Esophagus (tissue), 2 donors: Measurements from ENCODE around the gene CDKN2D. TPM values are rescaled to one million over a fixed set of nuclear protein-coding genes. Genes with fewer than 3 reads are reported as not detected.
"Not testable (repeated sequence)": the region's sequence is repeated elsewhere in the genome, so short reads cannot be mapped to it uniquely, and the experiment has no call there.

Source experiments
- H3K27ac ChIP-seq, 2 donors: one replicate each; pipeline ENCODE4 v1.5.1; 2013; ENCODE audit warnings: low read depth in 2 of 2, mild to moderate bottlenecking in 2 of 2, inconsistent platforms in 1 of 2, low read length in 1 of 2, moderate library complexity in 1 of 2
- H3K27me3 ChIP-seq, 2 donors: one replicate each; pipeline ENCODE4 v1.6.1; 2013; ENCODE audit warnings: low read length in 2 of 2, control low read depth in 1 of 2, mild to moderate bottlenecking in 1 of 2; ENCODE audit not compliant: insufficient read depth in 2 of 2, control insufficient read depth in 1 of 2
- H3K36me3 ChIP-seq, 2 donors: one replicate each; pipeline ENCODE4 v1.6.1; 2013; ENCODE audit warnings: low read length in 1 of 2; ENCODE audit not compliant: control insufficient read depth in 2 of 2, insufficient read depth in 2 of 2
- H3K4me1 ChIP-seq, 2 donors: one replicate each; pipeline ENCODE4 v1.6.1; 2013; ENCODE audit warnings: low read length in 1 of 2; ENCODE audit not compliant: control insufficient read depth in 2 of 2, insufficient read depth in 2 of 2
- H3K4me3 ChIP-seq, 2 donors: one replicate each; pipeline ENCODE4 v1.5.1; 2013; ENCODE audit warnings: low read length in 2 of 2, mild to moderate bottlenecking in 2 of 2, low read depth in 1 of 2, moderate library complexity in 1 of 2
- H3K9me3 ChIP-seq, 2 donors: one replicate each; pipeline ENCODE4 v1.6.1; 2013; ENCODE audit warnings: mild to moderate bottlenecking in 2 of 2, low read depth in 1 of 2, low read length in 1 of 2, moderate library complexity in 1 of 2; ENCODE audit not compliant: control insufficient read depth in 2 of 2, insufficient read depth in 1 of 2
- WGBS, 2 donors: extraction: QIAGEN DNeasy Blood & Tissue Kit; methylation state at CpG; one replicate each; pipeline ENCODE4 v1.1.7; 2013; 5-methylcytosine and 5-hydroxymethylcytosine counted together
- polyA plus RNA-seq, 2 donors: library from polyadenylated mRNA; stranded (reverse); fragments of 200-250 nt; gene quantifications; one replicate each; pipeline ENCODE4 v1.2.3, GENCODE V29; 2013
- donor health status: healthy with polysubstance abuse.
- donor health status: Bipolar disorder and iron deficiency.

Gene CDKN2D
- polyA plus RNA-seq, 2 donors = 4.6 to 11.7 TPM

- Histone ChIP-seq H3K27ac (no peak overlapping the region), H3K9me3 (no peaks in the 10 kb centered on the region), H3K27me3 (no peaks in the 10 kb centered on the region), H3K4me1 (no peaks in the 10 kb centered on the region), H3K36me3 (peaks cover 0 to 17% of the 10 kb centered on the region in 2 donors), H3K4me3 (no peak overlapping the region)
- 86 to 89% methylated on average over 13 of the region's 13 CpGs for WGBS, 2 donors
Observed at GRCh38 chr19:10582091-10582490, 13.3 kb upstream of the CDKN2D start.

GRCh38 chr19:10580979-10581631 is 12.3 kb upstream of the CDKN2D start:
- no peak overlapping the region for H3K27ac ChIP-seq
- H3K4me1 ChIP-seq = no peaks in the 10 kb centered on the region
- H3K4me3 ChIP-seq = no peak overlapping the region
- WGBS, 2 donors = 25 to 29% methylated on average over 31 of the region's 31 CpGs
- no peaks in the 10 kb centered on the region for H3K27me3 ChIP-seq
- H3K36me3 ChIP-seq = peaks cover 0 to 17% of the 10 kb centered on the region in 2 donors
- H3K9me3 ChIP-seq = no peaks in the 10 kb centered on the region

GRCh38 chr19:10577951-10578350 is 9.2 kb upstream of the CDKN2D start:
- Histone ChIP-seq H3K9me3 (no peaks in the 10 kb centered on the region), H3K4me3 (no peak overlapping the region), H3K36me3 (peaks cover 0 to 13% of the 10 kb centered on the region in 2 donors), H3K27me3 (no peaks in the 10 kb centered on the region), H3K27ac (no peak overlapping the region), H3K4me1 (no peaks in the 10 kb centered on the region)
- 80 to 81% methylated on average over 6 of the region's 6 CpGs for WGBS, 2 donors

GRCh38 chr19:10575011-10575716 is 6.4 kb upstream of the CDKN2D start:
- WGBS, 2 donors = 83 to 90% methylated on average over 6 of the region's 6 CpGs
- peaks cover 0 to 7% of the 10 kb centered on the region in 2 donors for H3K36me3 ChIP-seq
- no peaks in the 10 kb centered on the region for H3K4me1 ChIP-seq
- H3K9me3 ChIP-seq = no peaks in the 10 kb centered on the region
- no peak overlapping the region for H3K27ac ChIP-seq
- no peak overlapping the region for H3K4me3 ChIP-seq
- no peaks in the 10 kb centered on the region for H3K27me3 ChIP-seq

GRCh38 chr19:10574462-10574861 is 5.7 kb upstream of the CDKN2D start:
- Histone ChIP-seq H3K4me3 (no peak overlapping the region), H3K9me3 (no peaks in the 10 kb centered on the region), H3K4me1 (no peaks in the 10 kb centered on the region), H3K27me3 (no peaks in the 10 kb centered on the region), H3K27ac (no peak overlapping the region), H3K36me3 (peaks cover 0 to 4% of the 10 kb centered on the region in 2 donors)
- 85 to 88% methylated on average over 8 of the region's 8 CpGs for WGBS, 2 donors

GRCh38 chr19:10573793-10574192 is 5.0 kb upstream of the CDKN2D start:
- H3K4me1 ChIP-seq, H3K4me3 ChIP-seq, H3K9me3 ChIP-seq, H3K27ac ChIP-seq, H3K36me3 ChIP-seq, H3K27me3 ChIP-seq: not testable (repeated sequence)
- 88 to 91% methylated on average over 6 of the region's 6 CpGs for WGBS, 2 donors

GRCh38 chr19:10568062-10568825 is 535 bp downstream of the CDKN2D start:
- Histone ChIP-seq H3K4me1 (peaks cover 3 to 4% of the 10 kb centered on the region in 2 donors), H3K9me3 (no peaks in the 10 kb centered on the region), H3K27me3 (no peaks in the 10 kb centered on the region), H3K4me3 (peak overlapping the region; percentile 68 to 70), H3K36me3 (no peaks in the 10 kb centered on the region), H3K27ac (peak overlapping the region; percentile 80 to 94)
- 1 to 2% methylated on average over 35 to 58 of the region's 58 CpGs for WGBS, 2 donors

GRCh38 chr19:10567656-10568055 is 1.1 kb downstream of the CDKN2D start:
- Histone ChIP-seq H3K36me3 (no peaks in the 10 kb centered on the region), H3K4me1 (peaks cover 3 to 4% of the 10 kb centered on the region in 2 donors), H3K27me3 (no peaks in the 10 kb centered on the region), H3K9me3 (no peaks in the 10 kb centered on the region), H3K4me3 (peak overlapping the region in 1 of 2 donors; percentile 68), H3K27ac (peak overlapping the region in 1 of 2 donors; percentile 94)
- WGBS, 2 donors = 33 to 35% methylated on average over 5 of the region's 5 CpGs

GRCh38 chr19:10566658-10567410 is 1.9 kb downstream of the CDKN2D start:
- Histone ChIP-seq H3K4me3 (no peak overlapping the region), H3K4me1 (peaks cover 3 to 4% of the 10 kb centered on the region in 2 donors), H3K36me3 (no peaks in the 10 kb centered on the region), H3K9me3 (no peaks in the 10 kb centered on the region), H3K27me3 (no peaks in the 10 kb centered on the region), H3K27ac (peak overlapping the region; percentile 88 to 94)
- WGBS, 2 donors = 57 to 64% methylated on average over 19 of the region's 19 CpGs
